Endothelial cell of umbilical vein (primary cell): ENCODE measurements around the gene POU3F1. TPM values are rescaled to one million over a fixed set of nuclear protein-coding genes. Genes with fewer than 3 reads are reported as not detected.

Experiments used
- BruUV-seq: library from RNA; stranded (reverse); fragments of 400-500 nt; replicated peaks from 2 replicates; lab custom pipeline; 2021; lab: Mats Ljungman, UMichigan
- CTCF ChIA-PET: fragments of 300-600, 350-600 bp; sonication (Branson Sonifier 250); formaldehyde crosslinking; loops from one replicate; lab custom pipeline; 2021; ENCODE audit warnings: antibody characterized with exemption, inconsistent platforms; lab: Charles Lee
- POLR2A ChIA-PET: fragments of 300-600, 350-600 bp; sonication (Branson Sonifier 250); formaldehyde crosslinking; loops from one replicate; lab custom pipeline; 2021; ENCODE audit warnings: antibody characterized with exemption, inconsistent platforms; lab: Charles Lee
- DNase-seq: peaks from one replicate; pipeline ENCODE4 v3.0.0-alpha.2; 2011; ENCODE audit warnings: low read depth, low spot score
- FAIRE-seq: peaks from 2 replicates; lab custom pipeline; 2011; peaks lifted over from hg19 to GRCh38; lab: Jason Lieb, UNC
- H2AFZ ChIP-seq: 2 replicates; pipeline ENCODE4 v1.6.0; 2012; ENCODE audit warnings: low read depth, low read length, control low read depth, inconsistent platforms
- H3K27ac ChIP-seq: 2 replicates; pipeline ENCODE4 v1.5.1; 2011; ENCODE audit warnings: low read depth, mild to moderate bottlenecking, control low read depth, low read length, moderate library complexity; ENCODE audit not compliant: insufficient read depth
- H3K27me3 ChIP-seq, 2 experiments: 2 replicates each; pipeline versions ENCODE4 v1.6.0 to v1.6.1; 2011; ENCODE audit warnings: low read length in 2 of 2, mixed read lengths in 1 of 2; ENCODE audit not compliant: control insufficient read depth in 2 of 2, insufficient read depth in 2 of 2
- H3K36me3 ChIP-seq, 2 experiments: 2 replicates in 1 of 2; 3 replicates in 1 of 2; pipeline ENCODE4 v1.5.1; 2011; ENCODE audit warnings: low read length in 2 of 2, mild to moderate bottlenecking in 1 of 2, moderate library complexity in 1 of 2; ENCODE audit not compliant: control insufficient read depth in 2 of 2, insufficient read depth in 2 of 2; ENCODE audit errors: extremely low read depth in 1 of 2
- H3K4me1 ChIP-seq: 3 replicates; pipeline ENCODE4 v1.5.1; 2011; ENCODE audit warnings: mild to moderate bottlenecking, low read length; ENCODE audit not compliant: control insufficient read depth, insufficient read depth; ENCODE audit errors: extremely low read depth
- H3K4me2 ChIP-seq: 2 replicates; pipeline ENCODE4 v1.6.1; 2011; ENCODE audit warnings: low read length, control low read depth, mixed read lengths; ENCODE audit not compliant: insufficient read depth
- H3K4me3 ChIP-seq, 3 experiments: fragments of 200-600 bp in 1 of 3; sonication (generic), shearing (Covaris generic) in 1 of 3; replicated peaks in 1 of 3; 2 replicates each; pipeline ENCODE4 v1.5.1; 2011 to 2016; ENCODE audit warnings: control low read depth in 3 of 3, low read length in 3 of 3, mild to moderate bottlenecking in 2 of 3, inconsistent platforms in 1 of 3, low read depth in 1 of 3, moderate library complexity in 1 of 3; ENCODE audit not compliant: insufficient read depth in 1 of 3
- H3K79me2 ChIP-seq: 2 replicates; pipeline ENCODE4 v1.6.0; 2012; ENCODE audit warnings: low read length, inconsistent platforms; ENCODE audit not compliant: control insufficient read depth, insufficient read depth
- H3K9ac ChIP-seq: replicated peaks from 2 replicates; pipeline ENCODE3; 2011; ENCODE audit warnings: low read length, control low read depth; ENCODE audit not compliant: insufficient read depth; ENCODE audit errors: extremely low read depth
- H3K9me1 ChIP-seq: replicated peaks from 3 replicates; pipeline ENCODE4 v1.6.0; 2011; ENCODE audit warnings: mild to moderate bottlenecking, low read length; ENCODE audit not compliant: control insufficient read depth, insufficient read depth; ENCODE audit errors: extremely low read depth
- H3K9me3 ChIP-seq: replicated peaks from 2 replicates; pipeline ENCODE4 v1.5.1; 2012; ENCODE audit warnings: low read length, inconsistent platforms; ENCODE audit not compliant: control insufficient read depth, insufficient read depth
- H4K20me1 ChIP-seq: replicated peaks from 2 replicates; pipeline ENCODE3; 2011; ENCODE audit warnings: mild to moderate bottlenecking, low read length; ENCODE audit not compliant: control insufficient read depth, insufficient read depth; ENCODE audit errors: extremely low read depth
- CTCF ChIP-seq, 2 donors: IDR thresholded peaks; 1 replicate in 1 of 2; 2 replicates in 1 of 2; pipeline ENCODE4 v1.5.1; 2011; ENCODE audit warnings: low read length in 2 of 2, mild to moderate bottlenecking in 2 of 2, moderate library complexity in 2 of 2, control low read depth in 1 of 2, inconsistent platforms in 1 of 2, low read depth in 1 of 2; ENCODE audit not compliant: insufficient read depth in 1 of 2; ENCODE audit errors: extremely low read depth in 1 of 2
- FOS ChIP-seq: IDR thresholded peaks from 2 replicates; pipeline ENCODE4 v1.6.1; 2011; ENCODE audit warnings: mild to moderate bottlenecking, low read length, moderate library complexity, borderline replicate concordance; ENCODE audit not compliant: insufficient read depth
- GATA2 ChIP-seq: IDR thresholded peaks from 2 replicates; pipeline ENCODE4 v1.7.0; 2011; ENCODE audit warnings: low read depth, mild to moderate bottlenecking, moderate library complexity, mixed read lengths, low read length; ENCODE audit not compliant: insufficient read length, insufficient read depth
- JUN ChIP-seq: IDR thresholded peaks from 2 replicates; pipeline ENCODE4 v1.6.1; 2011; ENCODE audit warnings: borderline replicate concordance, low read depth; ENCODE audit not compliant: insufficient read length, insufficient read depth
- MAX ChIP-seq: IDR thresholded peaks from 2 replicates; pipeline ENCODE4 v1.6.1; 2011; ENCODE audit not compliant: insufficient read depth, insufficient read length
- MYC ChIP-seq: IDR thresholded peaks from one replicate; pipeline ENCODE4 v1.6.1; 2011; ENCODE audit warnings: mild to moderate bottlenecking, low read depth, low read length
- POLR2A ChIP-seq: IDR thresholded peaks from 2 replicates; pipeline ENCODE4 v1.6.1; 2012; ENCODE audit warnings: low read depth, mild to moderate bottlenecking, control low read depth, low read length
- POLR2AphosphoS5 ChIP-seq: IDR thresholded peaks from 2 replicates; pipeline ENCODE4 v1.6.1; 2012; ENCODE audit warnings: low read depth, mild to moderate bottlenecking, control low read depth, low read length, moderate library complexity; ENCODE audit not compliant: insufficient read depth
- dilution Hi-C: fragments of 300-500 bp; cut with MboI; formaldehyde crosslinking; loops from one replicate; pipeline ENCODE4 v1.15.0; 2019; ENCODE audit warnings: low sequenced_read_pairs; ENCODE audit not compliant: extremely low pct_ligation_motif_present
- intact Hi-C: fragments of 100-400 bp; cut with micrococcal nuclease; formaldehyde crosslinking; loops from one replicate; pipeline ENCODE4 v1.10.0; 2022
- microRNA-seq: library from miRNA; unstranded; fragments of <30 nt; microRNA quantifications from one replicate; pipeline ENCODE4 v1.2.0, GENCODE V29; 2021; ENCODE audit warnings: borderline number of aligned reads, borderline replicate concordance
- polyA plus RNA-seq, 4 experiments: library from polyadenylated mRNA; depleted of rRNA in 3 of 4; stranded (reverse) in 3 of 4; unstranded in 1 of 4; fragments of >200 nt; gene quantifications; 2 replicates each; pipeline versions ENCODE4 v1.2.1 to v1.2.3, GENCODE V29; 2011 to 2012; ENCODE audit warnings: missing spikeins in 1 of 4
- small RNA-seq: library from RNA; depleted of rRNA; stranded (forward); fragments of <200 nt; gene quantifications from one replicate; pipeline ENCODE3, GENCODE V24; 2012; ENCODE audit warnings: low replicate concordance, low read depth; ENCODE audit not compliant: insufficient read depth, insufficient read length
- total RNA-seq: library from RNA; stranded (reverse); gene quantifications from 2 replicates; pipeline ENCODE4 v1.2.3, GENCODE V29; 2021

Gene POU3F1
- total and polyA plus RNA-seq, 2 donors (not counting 3 experiments of a cell fraction or from before 2014, with no cell fraction given), result not detected

GRCh38 chr1:37994886-37995566 lies 51.6 kb downstream of the POU3F1 start:
- FAIRE-seq (no peak), DNase-seq (no peak)
- ChIA-PET POLR2A (no interaction called here), CTCF (interaction anchor here (0.6 kb wide), 1 partner anchor 756 kb away, joined by 3 read pairs; no protein-coding TSS in a partner anchor)
- Histone ChIP-seq H3K27me3 (no peaks in the 10 kb centered on the region), H3K4me3 (no peak overlapping the region), H3K79me2 (peaks cover 7% of the 10 kb centered on the region), H3K27ac (no peak overlapping the region), H3K36me3 (peaks cover 9 to 17% of the 10 kb centered on the region in 2 experiments), H3K4me1 (peaks cover 36% of the 10 kb centered on the region), H3K4me2 (no peak overlapping the region), H2AFZ (no peak overlapping the region), H3K9me1 (no peaks in the 10 kb centered on the region), H4K20me1 (no peaks in the 10 kb centered on the region), H3K9me3 (no peaks in the 10 kb centered on the region), H3K9ac (no peak overlapping the region)
- intact Hi-C loops, result loop anchor here (10.0 kb wide), 1 partner anchor 400 kb away; the partner anchor contains the start of gene GNL2
- BruUV-seq, result no TSS peak
- dilution Hi-C loops, result no loop called here
- TF ChIP-seq JUN (no peak), MAX (no peak), POLR2A (no peak), FOS (no peak), CTCF (IDR thresholded peaks at IDR 0.05; ENCODE audit: extremely low read depth in 1 of 2, insufficient read depth in 1 of 2, low read depth in 1 of 2, low read length in 2 of 2) (no peak), MYC (no peak), GATA2 (no peak), POLR2AphosphoS5 (no peak)

Small RNA genes within 50 kb of the gene (microRNA-seq; reads per million reads assigned to microRNA genes)
- not detected for gene MIR3659

Small RNA genes within 50 kb of the gene (small RNA-seq; reads per million reads assigned to genes)
- gene MIR3659, result not detected

Other genes starting within 250 kb of the POU3F1 start
- gene C1orf122, start 239.0 kb downstream of the POU3F1 start, total RNA-seq, result 32.8 and 36.5 TPM in 2 replicates
- 38.8 and 54.0 TPM in 2 replicates for gene C1orf122, start 239.0 kb downstream of the POU3F1 start, polyA plus RNA-seq
- 19.2 and 20.4 TPM in 2 replicates for gene YRDC, start 238.6 kb downstream of the POU3F1 start, total RNA-seq
- 20.4 and 20.5 TPM in 2 replicates for gene YRDC, start 238.6 kb downstream of the POU3F1 start, polyA plus RNA-seq
- gene MTF1, start 187.2 kb downstream of the POU3F1 start, total RNA-seq, result 18.5 and 18.9 TPM in 2 replicates
- 4.9 and 5.2 TPM in 2 replicates for gene MTF1, start 187.2 kb downstream of the POU3F1 start, polyA plus RNA-seq
- gene INPP5B, start 99.7 kb downstream of the POU3F1 start, total RNA-seq, result 13.5 and 14.7 TPM in 2 replicates
- 7.4 and 10.5 TPM in 2 replicates for gene INPP5B, start 99.7 kb downstream of the POU3F1 start, polyA plus RNA-seq
- gene SF3A3, start 56.8 kb downstream of the POU3F1 start, total RNA-seq, result 97.3 and 107 TPM in 2 replicates
- 20.5 and 26.1 TPM in 2 replicates for gene SF3A3, start 56.8 kb downstream of the POU3F1 start, polyA plus RNA-seq
- 58.7 and 63.8 TPM in 2 replicates for gene FHL3, start 41.3 kb downstream of the POU3F1 start, total RNA-seq
- gene FHL3, start 41.3 kb downstream of the POU3F1 start, polyA plus RNA-seq, result 21.3 and 26.1 TPM in 2 replicates
- gene UTP11, start 34.1 kb downstream of the POU3F1 start, total RNA-seq, result 54.1 and 60.1 TPM in 2 replicates
- 13.8 and 20.1 TPM in 2 replicates for gene UTP11, start 34.1 kb downstream of the POU3F1 start, polyA plus RNA-seq